Stimulated activated CD4-positive, alpha-beta T cell treated with anti-CD3 and anti-CD28 coated beads, Interleukin-2, amount 100 ng/mL, for 24 hours (primary cell): Measurements from ENCODE around the gene TENT4B.
"Not testable (repeated sequence)": the region's sequence is repeated elsewhere in the genome, so short reads cannot be mapped to it uniquely, and the experiment has no call there.

ENCODE experiments used
- DNase-seq, 2 donors: peaks; one replicate each; pipeline ENCODE4 v3.0.0-alpha.2; 2020

Gene TENT4B

GRCh38 chr16:50155925-50156324, 2.8 kb downstream of the TENT4B start:
- DNase-seq: no peak

GRCh38 chr16:50156590-50156989, 3.5 kb downstream of the TENT4B start:
- no peak for DNase-seq

GRCh38 chr16:50160495-50161164, 7.5 kb downstream of the TENT4B start:
- DNase-seq: no peak

DNA sequence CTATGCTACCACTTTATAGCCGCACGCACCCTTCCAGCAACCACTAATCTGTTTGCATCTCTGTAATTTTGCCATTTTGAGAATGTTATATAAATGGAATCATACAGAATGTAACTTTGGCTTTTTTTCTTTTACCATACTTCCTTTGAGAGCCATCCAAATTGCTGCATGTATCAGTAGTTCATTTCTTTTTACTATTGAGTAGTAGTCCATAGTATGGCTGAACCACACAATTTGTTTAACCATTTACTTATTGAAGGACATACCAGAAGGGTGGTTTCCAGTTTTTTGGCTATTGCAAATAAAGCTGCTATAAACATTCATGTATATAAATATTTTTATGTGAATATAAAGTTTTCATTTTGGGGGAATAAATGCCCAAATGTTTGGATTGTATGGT, 8.8 kb downstream of the TENT4B start:
- DNase-seq: no peak

DNA sequence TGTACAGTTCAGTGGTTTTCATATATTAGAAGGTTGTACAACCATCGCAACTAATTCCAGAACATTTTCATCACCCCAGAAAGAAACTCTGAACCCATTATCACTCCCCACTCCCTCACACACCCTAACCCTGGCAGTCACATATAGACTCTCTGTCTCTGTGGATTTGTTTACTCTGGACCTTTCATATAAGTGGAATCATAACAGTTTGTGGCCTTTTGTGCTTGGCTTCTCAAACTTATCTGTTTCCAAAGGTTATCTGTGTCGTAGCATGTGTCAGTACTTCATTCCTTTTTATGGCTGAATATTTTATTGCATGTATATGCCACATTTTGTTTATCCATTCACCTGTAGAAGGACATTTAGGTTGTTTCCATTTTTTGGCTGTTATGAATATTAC, 12.4 kb downstream of the TENT4B start:
- DNase-seq: no peak

DNA sequence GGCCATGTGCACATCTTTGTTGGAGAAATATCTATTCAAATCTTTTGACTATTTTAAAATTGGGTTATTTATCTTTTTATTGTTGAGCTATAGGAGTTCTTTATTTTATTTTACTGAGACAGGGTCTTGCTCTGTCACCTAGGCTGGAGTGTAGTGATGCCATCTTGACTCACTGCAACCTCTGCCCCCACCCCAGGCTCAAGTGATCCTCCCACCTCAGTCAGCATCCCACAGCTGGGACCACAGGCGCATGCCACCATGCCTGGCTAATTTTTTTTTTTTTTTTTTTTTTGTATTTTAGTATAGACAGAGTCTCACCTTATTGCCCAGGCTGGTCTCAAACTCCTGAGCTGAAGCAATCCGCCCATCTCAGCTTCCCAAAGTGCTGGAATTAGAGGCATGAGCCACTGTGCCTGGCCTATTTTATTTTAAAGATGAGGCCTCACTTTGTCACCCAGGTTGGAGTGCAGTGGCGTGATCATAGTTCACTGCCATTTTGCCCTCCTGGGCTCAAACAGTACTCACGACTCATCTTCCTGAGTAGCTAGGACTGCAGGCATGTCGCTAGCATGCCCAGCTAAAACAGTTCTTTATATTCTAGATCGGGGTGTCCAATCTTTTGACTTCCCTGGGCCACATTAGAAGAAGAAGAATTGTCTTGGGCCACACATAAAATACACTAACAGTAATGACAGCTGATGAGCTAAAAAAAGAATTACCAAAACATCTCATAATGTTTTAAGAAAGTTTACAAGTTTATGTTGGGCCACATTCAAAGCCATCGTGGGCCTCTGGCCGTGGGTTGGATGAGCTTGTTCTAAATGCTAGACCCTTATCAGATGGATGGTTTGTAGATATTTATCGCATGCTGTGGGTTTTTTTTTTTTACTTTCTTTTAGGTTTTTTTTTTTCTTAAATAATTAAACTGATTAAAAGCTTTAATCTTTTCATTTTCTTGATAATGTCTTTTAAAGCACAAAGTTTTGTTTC, 13.7 kb downstream of the TENT4B start:
- peak in 1 of 2 donors; percentile 14 for DNase-seq

- DNase-seq: no peak
Measured at GRCh38 chr16:50167556-50167955, 14.4 kb downstream of the TENT4B start.

GRCh38 chr16:50169555-50170096, 16.5 kb downstream of the TENT4B start:
- no peak for DNase-seq

- DNase-seq: not testable (repeated sequence)
Measured at GRCh38 chr16:50171773-50172172, 18.7 kb downstream of the TENT4B start.

- no peak for DNase-seq
Measured at GRCh38 chr16:50172195-50172922, 19.3 kb downstream of the TENT4B start.

GRCh38 chr16:50173316-50173715, 20.2 kb downstream of the TENT4B start:
- DNase-seq: no peak

DNA sequence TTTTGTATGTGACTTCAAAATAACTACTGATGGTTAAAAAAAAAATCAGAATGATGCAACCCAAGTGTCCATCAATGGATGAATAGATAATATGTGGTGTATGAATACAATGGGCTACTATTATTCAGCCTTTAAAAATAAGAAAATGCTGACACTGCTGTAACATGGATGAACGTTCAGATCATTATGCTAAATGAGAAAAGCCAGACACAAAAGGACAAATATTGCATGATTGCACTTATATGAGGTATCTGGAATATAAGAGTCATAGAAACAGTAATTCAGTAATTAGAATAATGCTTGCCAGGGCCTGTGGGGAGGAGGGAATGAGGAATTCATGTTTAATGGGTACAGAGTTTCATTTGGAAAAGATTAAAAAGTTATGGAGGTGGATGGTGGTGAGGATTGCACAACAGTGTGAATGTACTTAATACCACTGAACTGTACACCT, 25.4 kb downstream of the TENT4B start:
- no peak for DNase-seq

GRCh38 chr16:50182441-50182840, 29.3 kb downstream of the TENT4B start:
- DNase-seq: no peak

DNA sequence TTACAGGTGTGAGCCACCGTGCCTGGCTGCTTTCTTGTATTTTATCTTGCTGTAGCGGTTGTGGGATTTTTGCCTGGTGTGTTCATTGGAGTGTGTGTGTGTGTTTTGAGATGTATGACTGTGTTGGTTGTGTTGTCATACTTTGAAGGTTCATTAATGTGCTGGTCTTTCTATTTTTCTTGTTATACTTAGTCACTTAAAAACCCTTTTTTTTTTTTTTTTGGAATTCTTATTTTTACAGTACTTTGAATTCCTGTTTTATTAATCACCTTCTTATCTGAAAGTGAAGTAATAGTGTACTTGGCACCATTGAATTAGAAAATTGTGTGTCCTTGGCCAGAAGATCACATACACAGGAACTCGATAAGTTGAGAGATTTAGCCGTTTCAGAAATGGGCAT, 30.2 kb downstream of the TENT4B start:
- DNase-seq: no peak

- DNase-seq: no peak
Measured at GRCh38 chr16:50185005-50185505, 31.9 kb downstream of the TENT4B start.

DNA sequence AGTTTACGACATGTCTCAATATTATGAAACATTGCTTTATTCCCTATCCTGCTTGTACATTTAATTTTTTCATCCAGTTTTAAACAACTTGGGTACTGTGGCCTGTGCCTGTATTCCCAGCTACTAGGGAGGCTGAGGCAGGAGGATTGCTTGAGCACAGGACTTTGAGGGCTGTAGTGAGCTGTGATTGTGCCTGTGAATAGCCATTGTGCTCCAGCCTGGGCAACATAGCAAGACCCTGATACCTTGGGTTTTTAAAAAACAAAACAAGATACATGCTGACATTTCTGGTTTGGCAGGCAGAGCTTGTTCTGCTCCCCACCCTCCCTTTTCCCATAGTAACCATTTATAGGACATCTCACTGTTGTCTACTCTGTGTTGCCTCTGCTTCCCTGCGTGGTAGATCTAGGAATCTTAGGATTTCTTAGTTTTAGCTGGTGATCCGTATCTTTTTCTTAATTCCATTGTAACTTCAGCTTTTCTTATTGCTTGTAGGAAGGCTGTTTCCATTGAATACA, 35.6 kb downstream of the TENT4B start:
- DNase-seq: no peak

- no peak for DNase-seq
Measured at GRCh38 chr16:50190292-50190691, 37.2 kb downstream of the TENT4B start.

- no peak for DNase-seq
Measured at GRCh38 chr16:50192386-50193050, 39.4 kb downstream of the TENT4B start.

DNA sequence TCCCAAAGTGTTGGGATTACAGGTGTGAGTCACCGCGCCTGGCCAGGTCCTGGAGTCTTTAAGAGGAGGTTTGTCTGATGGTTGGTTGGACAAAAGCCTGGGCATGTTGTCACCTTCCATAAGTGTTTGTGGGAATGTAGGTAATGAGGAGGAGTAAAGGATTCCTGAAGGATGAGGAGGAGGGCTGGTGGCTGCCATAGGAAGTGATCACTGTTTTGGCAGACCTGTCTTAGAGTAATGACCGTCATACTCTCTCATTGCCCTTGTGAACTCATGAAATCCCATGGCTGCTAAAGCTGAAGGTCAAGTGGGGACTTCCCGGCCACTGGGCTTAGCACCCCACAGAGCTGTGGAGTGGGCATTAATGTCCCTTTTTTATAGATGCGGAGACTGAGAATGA, 40.5 kb downstream of the TENT4B start:
- no peak for DNase-seq

GRCh38 chr16:50195276-50195675, 42.2 kb downstream of the TENT4B start:
- no peak for DNase-seq

DNA sequence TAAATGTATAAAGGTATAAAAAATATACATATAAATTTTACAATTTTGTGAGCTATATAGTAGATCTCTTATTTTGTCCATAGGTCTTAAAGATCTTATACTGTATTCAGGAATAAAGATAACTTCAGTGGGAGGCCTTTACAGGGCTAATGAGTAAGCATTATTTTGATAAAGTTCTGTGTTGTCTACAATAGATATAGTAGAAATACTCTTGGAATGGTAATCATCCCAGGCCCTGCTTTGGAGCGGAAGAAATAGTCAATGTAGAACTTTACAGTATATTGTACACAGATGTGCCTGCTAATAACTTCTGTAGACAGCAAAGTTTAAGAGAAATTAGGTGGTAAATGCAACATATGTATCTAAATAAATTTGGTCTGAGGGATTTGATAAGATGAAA, 42.6 kb downstream of the TENT4B start:
- DNase-seq: no peak

- no peak for DNase-seq
Measured at GRCh38 chr16:50197582-50197981, 44.5 kb downstream of the TENT4B start.
